SU-DHL-6 (cell line): ENCODE measurements around the gene FLNB.

Experiments
- EZH2phosphoT487 ChIP-seq: fragments of 200-600 bp; sonication (generic), shearing (Covaris generic); conservative IDR thresholded peaks from 2 replicates; pipeline ENCODE4 v1.6.1; 2018; ENCODE audit warnings: mild to moderate bottlenecking, antibody characterized with exemption, low read length, moderate library complexity, mixed read lengths
- TF ChIP-seq, protein P1 (sequence below): fragments of 200-600 bp; sonication (generic); IDR thresholded peaks from one replicate; pipeline ENCODE4 v1.5.1; 2017; ENCODE audit warnings: antibody characterized with exemption, mild to moderate bottlenecking, low read length, moderate library complexity; ENCODE audit not compliant: insufficient read depth, poor library complexity, severe bottlenecking

DNA sequence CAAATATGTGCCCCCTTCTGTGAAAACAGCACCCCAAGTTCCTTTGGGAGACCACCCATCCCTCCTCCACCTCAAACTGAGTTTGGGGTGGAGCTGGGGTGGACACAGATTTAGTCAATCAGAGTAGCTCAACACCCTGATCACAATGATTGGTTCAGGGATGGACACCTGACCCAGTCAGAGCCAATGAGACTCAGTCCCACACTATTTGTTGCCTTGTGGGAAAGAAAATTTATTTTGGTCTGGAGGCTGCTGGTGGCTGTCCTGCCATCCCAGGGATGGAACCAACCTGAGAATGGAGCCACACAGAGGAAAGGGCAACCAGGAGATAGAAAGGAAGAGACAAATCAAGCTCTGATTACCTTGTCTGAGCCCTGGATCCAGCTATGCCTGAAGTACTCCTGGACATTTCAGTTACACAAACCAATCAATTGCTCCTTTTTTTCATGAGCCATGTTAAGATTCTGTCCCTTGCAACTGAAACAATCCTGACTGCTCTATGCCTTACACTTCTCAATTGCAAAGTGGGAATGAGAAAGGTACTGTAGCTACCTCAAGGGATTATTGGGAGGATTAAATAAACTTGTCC, 192.0 kb downstream of the FLNB start:
- TF ChIP-seq, protein P1, sequence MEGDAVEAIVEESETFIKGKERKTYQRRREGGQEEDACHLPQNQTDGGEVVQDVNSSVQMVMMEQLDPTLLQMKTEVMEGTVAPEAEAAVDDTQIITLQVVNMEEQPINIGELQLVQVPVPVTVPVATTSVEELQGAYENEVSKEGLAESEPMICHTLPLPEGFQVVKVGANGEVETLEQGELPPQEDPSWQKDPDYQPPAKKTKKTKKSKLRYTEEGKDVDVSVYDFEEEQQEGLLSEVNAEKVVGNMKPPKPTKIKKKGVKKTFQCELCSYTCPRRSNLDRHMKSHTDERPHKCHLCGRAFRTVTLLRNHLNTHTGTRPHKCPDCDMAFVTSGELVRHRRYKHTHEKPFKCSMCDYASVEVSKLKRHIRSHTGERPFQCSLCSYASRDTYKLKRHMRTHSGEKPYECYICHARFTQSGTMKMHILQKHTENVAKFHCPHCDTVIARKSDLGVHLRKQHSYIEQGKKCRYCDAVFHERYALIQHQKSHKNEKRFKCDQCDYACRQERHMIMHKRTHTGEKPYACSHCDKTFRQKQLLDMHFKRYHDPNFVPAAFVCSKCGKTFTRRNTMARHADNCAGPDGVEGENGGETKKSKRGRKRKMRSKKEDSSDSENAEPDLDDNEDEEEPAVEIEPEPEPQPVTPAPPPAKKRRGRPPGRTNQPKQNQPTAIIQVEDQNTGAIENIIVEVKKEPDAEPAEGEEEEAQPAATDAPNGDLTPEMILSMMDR, result no peak
- TF ChIP-seq EZH2phosphoT487, result no peak
